A673 (cell line): Measurements from ENCODE around the gene RBM17.

Source experiments
- EZH2 ChIP-seq: fragments of 200-600 bp; sonication (generic); IDR thresholded peaks from 2 replicates; pipeline ENCODE4 v1.6.1; 2017; ENCODE audit warnings: borderline replicate concordance, low read depth, mild to moderate bottlenecking, mixed read lengths, antibody characterized with exemption, low read length; ENCODE audit not compliant: poor library complexity, severe bottlenecking
- TF ChIP-seq, protein P1 (sequence below): fragments of 300-800, 200-600 bp; sonication (generic); conservative IDR thresholded peaks from 2 replicates; pipeline ENCODE4 v1.5.1; 2017; ENCODE audit warnings: low read depth, mild to moderate bottlenecking, antibody characterized with exemption, low read length, moderate library complexity, mixed read lengths

GRCh38 chr10:6124666-6125065 is 35.8 kb downstream of the RBM17 start:
- TF ChIP-seq, protein P1, sequence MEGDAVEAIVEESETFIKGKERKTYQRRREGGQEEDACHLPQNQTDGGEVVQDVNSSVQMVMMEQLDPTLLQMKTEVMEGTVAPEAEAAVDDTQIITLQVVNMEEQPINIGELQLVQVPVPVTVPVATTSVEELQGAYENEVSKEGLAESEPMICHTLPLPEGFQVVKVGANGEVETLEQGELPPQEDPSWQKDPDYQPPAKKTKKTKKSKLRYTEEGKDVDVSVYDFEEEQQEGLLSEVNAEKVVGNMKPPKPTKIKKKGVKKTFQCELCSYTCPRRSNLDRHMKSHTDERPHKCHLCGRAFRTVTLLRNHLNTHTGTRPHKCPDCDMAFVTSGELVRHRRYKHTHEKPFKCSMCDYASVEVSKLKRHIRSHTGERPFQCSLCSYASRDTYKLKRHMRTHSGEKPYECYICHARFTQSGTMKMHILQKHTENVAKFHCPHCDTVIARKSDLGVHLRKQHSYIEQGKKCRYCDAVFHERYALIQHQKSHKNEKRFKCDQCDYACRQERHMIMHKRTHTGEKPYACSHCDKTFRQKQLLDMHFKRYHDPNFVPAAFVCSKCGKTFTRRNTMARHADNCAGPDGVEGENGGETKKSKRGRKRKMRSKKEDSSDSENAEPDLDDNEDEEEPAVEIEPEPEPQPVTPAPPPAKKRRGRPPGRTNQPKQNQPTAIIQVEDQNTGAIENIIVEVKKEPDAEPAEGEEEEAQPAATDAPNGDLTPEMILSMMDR = no peak
- no peak for TF ChIP-seq EZH2
